GM23338 (cell line): ENCODE results near the gene M6PR. TPM values are rescaled to one million over a fixed set of nuclear protein-coding genes. Genes with fewer than 3 reads are reported as not detected.

Experiments
- ATAC-seq: fragments of 200-7000 bp; cut with Tn5 transposase; 3 replicates; pipeline ENCODE4 v1.9.1; 2020
- DNase-seq: peaks from one replicate; pipeline ENCODE4 v3.0.0-alpha.2; 2015; ENCODE audit warnings: low spot score
- H2AFZ ChIP-seq: fragments of 200-600 bp; sonication (generic); 2 replicates; pipeline ENCODE4 v1.8.0; 2016; ENCODE audit warnings: antibody characterized with exemption, mild to moderate bottlenecking, moderate library complexity
- H3F3A ChIP-seq: fragments of 200-600 bp; sonication (generic); replicated peaks from 2 replicates; pipeline ENCODE4 v1.8.0; 2017; ENCODE audit warnings: antibody characterized with exemption, mixed run types, low read depth
- H3K27ac ChIP-seq: fragments of 200-600 bp; sonication (generic); 2 replicates; pipeline ENCODE4 v1.6.1; 2016; ENCODE audit warnings: low read depth
- H3K27me3 ChIP-seq: fragments of 200-600 bp; sonication (generic); 2 replicates; pipeline ENCODE4 v1.8.0; 2016; ENCODE audit warnings: mild to moderate bottlenecking, mixed run types, moderate library complexity; ENCODE audit not compliant: insufficient read depth
- H3K36me3 ChIP-seq: fragments of 200-600 bp; sonication (generic); 2 replicates; pipeline ENCODE4 v1.8.0; 2016; ENCODE audit warnings: mild to moderate bottlenecking; ENCODE audit not compliant: insufficient read depth
- H3K4me1 ChIP-seq: fragments of 200-600 bp; sonication (generic); 2 replicates; pipeline ENCODE4 v1.8.0; 2016; ENCODE audit warnings: mild to moderate bottlenecking, moderate library complexity; ENCODE audit not compliant: insufficient read depth
- H3K4me2 ChIP-seq: fragments of 200-600 bp; sonication (generic); 2 replicates; pipeline ENCODE4 v1.7.1; 2017; ENCODE audit warnings: mixed run types
- H3K4me3 ChIP-seq: fragments of 200-600 bp; sonication (generic); 2 replicates; pipeline ENCODE4 v1.6.1; 2016; ENCODE audit warnings: mixed run types
- H3K79me2 ChIP-seq: fragments of 200-600 bp; sonication (generic); replicated peaks from 2 replicates; pipeline ENCODE4 v1.8.0; 2017; ENCODE audit warnings: mild to moderate bottlenecking; ENCODE audit not compliant: insufficient read depth
- H3K9me2 ChIP-seq: fragments of 200-600 bp; sonication (generic); 2 replicates; pipeline ENCODE4 v1.8.0; 2017; ENCODE audit not compliant: insufficient read depth
- H4K20me1 ChIP-seq: fragments of 200-600 bp; sonication (generic); replicated peaks from 2 replicates; pipeline ENCODE4 v1.8.0; 2017; ENCODE audit warnings: mild to moderate bottlenecking; ENCODE audit not compliant: insufficient read depth
- H3K27ac Mint-ChIP-seq: 2 replicates; pipeline ENCODE4 v1.8.0; 2020; ENCODE audit warnings: inconsistent platforms, mild to moderate bottlenecking, moderate library complexity, mixed read lengths
- H3K27me3 Mint-ChIP-seq: 3 replicates; pipeline ENCODE4 v1.8.0; 2022; ENCODE audit warnings: low read depth, mild to moderate bottlenecking, moderate library complexity, mixed read lengths, inconsistent platforms; ENCODE audit not compliant: insufficient read depth, poor library complexity
- H3K36me3 Mint-ChIP-seq: 3 replicates; pipeline ENCODE4 v1.8.0; 2021; ENCODE audit warnings: low read depth, mild to moderate bottlenecking, inconsistent platforms, moderate library complexity, mixed read lengths
- H3K4me1 Mint-ChIP-seq: 3 replicates; pipeline ENCODE4 v1.8.0; 2020; ENCODE audit warnings: mild to moderate bottlenecking, inconsistent platforms, mixed read lengths
- H3K4me3 Mint-ChIP-seq: 3 replicates; pipeline ENCODE4 v1.8.0; 2021; ENCODE audit warnings: moderate library complexity, mild to moderate bottlenecking, inconsistent platforms, mixed read lengths
- H3K9me3 Mint-ChIP-seq: 3 replicates; pipeline ENCODE4 v1.8.0; 2020; ENCODE audit warnings: moderate library complexity, mild to moderate bottlenecking, inconsistent platforms, mixed read lengths
- CREB1 ChIP-seq: fragments of 250-450 bp; sonication (Bioruptor Pico); IDR thresholded peaks from 2 replicates; pipeline ENCODE4 v1.5.0; 2020; ENCODE audit warnings: low read depth, mild to moderate bottlenecking, moderate library complexity
- EZH2 ChIP-seq: fragments of 200-600 bp; sonication (generic); IDR thresholded peaks from one replicate; pipeline ENCODE4 v1.8.0; 2017; ENCODE audit warnings: antibody characterized with exemption, mild to moderate bottlenecking, low read depth; ENCODE audit not compliant: unreplicated experiment
- EZH2phosphoT487 ChIP-seq: fragments of 200-600 bp; sonication (generic); IDR thresholded peaks from one replicate; pipeline ENCODE4 v1.8.1; 2018; ENCODE audit warnings: antibody characterized with exemption; ENCODE audit not compliant: unreplicated experiment
- JUNB ChIP-seq: IDR thresholded peaks from one replicate; pipeline ENCODE4 v1.6.1; 2016; ENCODE audit warnings: antibody characterized with exemption; ENCODE audit not compliant: unreplicated experiment
- NANOG ChIP-seq: IDR thresholded peaks from 2 replicates; pipeline ENCODE4 v1.6.1; 2016; ENCODE audit warnings: antibody characterized with exemption, borderline replicate concordance
- STAT1 ChIP-seq: IDR thresholded peaks from one replicate; pipeline ENCODE4 v1.6.1; 2016; ENCODE audit warnings: antibody characterized with exemption; ENCODE audit not compliant: unreplicated experiment
- ZNF114 ChIP-seq: fragments of 250-450 bp; sonication (Bioruptor Pico); IDR thresholded peaks from 2 replicates; pipeline ENCODE4 v1.5.0; 2020; ENCODE audit warnings: mild to moderate bottlenecking, moderate library complexity
- ZNF331 ChIP-seq: fragments of 250-450 bp; sonication (Bioruptor Pico); IDR thresholded peaks from 2 replicates; pipeline ENCODE4 v1.5.0; 2020; ENCODE audit warnings: low read depth, mild to moderate bottlenecking, moderate library complexity
- polyA plus RNA-seq: library from polyadenylated mRNA; unstranded; fragments of >200 nt; fragmentation: Nextera tagmentation; extraction: Ambion mirVana; gene quantifications from 2 replicates; pipeline ENCODE4 v1.2.1, GENCODE V29; 2016
- total RNA-seq: library from RNA; depleted of rRNA; stranded (reverse); fragments of >200 nt; shearing (Covaris generic); gene quantifications from 2 replicates; pipeline ENCODE4 v1.2.3, GENCODE V29; 2014
- TF ChIP-seq, protein P1 (sequence below): fragments of 250-450 bp; sonication (Bioruptor Pico); IDR thresholded peaks from 2 replicates; pipeline ENCODE4 v1.5.0; 2020; ENCODE audit warnings: mild to moderate bottlenecking, moderate library complexity
- TF ChIP-seq, protein P2 (sequence below), 2 experiments: fragments of 200-600 bp in 1 of 2; sonication (generic) in 1 of 2; conservative IDR thresholded peaks; 2 replicates each; pipeline versions ENCODE4 v1.5.1 to v1.6.1; 2016 to 2017; ENCODE audit warnings: antibody characterized with exemption in 2 of 2, low read depth in 2 of 2, mild to moderate bottlenecking in 2 of 2, moderate library complexity in 1 of 2
- TF ChIP-seq, protein P3 (sequence below): IDR thresholded peaks from one replicate; pipeline ENCODE4 v1.6.1; 2018; ENCODE audit warnings: antibody characterized with exemption; ENCODE audit not compliant: unreplicated experiment
- TF ChIP-seq, protein P4 (sequence below): IDR thresholded peaks from 2 replicates; pipeline ENCODE4 v1.6.1; 2016; ENCODE audit warnings: antibody characterized with exemption

Gene M6PR
- total and polyA plus RNA-seq, 2 experiments from 2014 or later, result 103 to 147 TPM

DNA sequence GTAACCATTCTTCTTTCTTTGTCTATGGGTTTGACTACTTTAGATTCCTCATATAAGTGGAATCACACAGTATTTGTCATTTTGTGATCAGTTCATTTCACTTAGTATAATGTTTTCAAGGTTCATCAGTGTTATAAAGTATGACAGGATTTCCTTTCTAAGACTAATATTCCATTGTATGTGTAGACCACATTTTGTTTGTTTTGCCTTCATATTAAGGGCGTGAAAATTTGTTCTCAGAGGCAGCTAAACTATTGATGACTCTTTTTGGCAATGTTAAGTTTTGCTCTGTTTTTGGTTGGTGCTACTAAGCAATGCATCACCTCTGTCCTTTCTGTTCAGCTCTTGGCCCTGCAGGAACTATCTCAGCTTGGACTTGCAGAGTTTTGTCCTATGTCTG lies 38.2 kb upstream of the M6PR start:
- Mint-ChIP-seq H3K4me3 (no peak overlapping the region), H3K27ac (no peak overlapping the region), H3K27me3 (no peaks in the 10 kb centered on the region), H3K4me1 (no peaks in the 10 kb centered on the region), H3K36me3 (no peaks in the 10 kb centered on the region), H3K9me3 (no peaks in the 10 kb centered on the region)
- no peaks in the 10 kb centered on the region for H3K36me3 ChIP-seq
- ATAC-seq (no peak), DNase-seq (no peak)
- TF ChIP-seq, protein P1, sequence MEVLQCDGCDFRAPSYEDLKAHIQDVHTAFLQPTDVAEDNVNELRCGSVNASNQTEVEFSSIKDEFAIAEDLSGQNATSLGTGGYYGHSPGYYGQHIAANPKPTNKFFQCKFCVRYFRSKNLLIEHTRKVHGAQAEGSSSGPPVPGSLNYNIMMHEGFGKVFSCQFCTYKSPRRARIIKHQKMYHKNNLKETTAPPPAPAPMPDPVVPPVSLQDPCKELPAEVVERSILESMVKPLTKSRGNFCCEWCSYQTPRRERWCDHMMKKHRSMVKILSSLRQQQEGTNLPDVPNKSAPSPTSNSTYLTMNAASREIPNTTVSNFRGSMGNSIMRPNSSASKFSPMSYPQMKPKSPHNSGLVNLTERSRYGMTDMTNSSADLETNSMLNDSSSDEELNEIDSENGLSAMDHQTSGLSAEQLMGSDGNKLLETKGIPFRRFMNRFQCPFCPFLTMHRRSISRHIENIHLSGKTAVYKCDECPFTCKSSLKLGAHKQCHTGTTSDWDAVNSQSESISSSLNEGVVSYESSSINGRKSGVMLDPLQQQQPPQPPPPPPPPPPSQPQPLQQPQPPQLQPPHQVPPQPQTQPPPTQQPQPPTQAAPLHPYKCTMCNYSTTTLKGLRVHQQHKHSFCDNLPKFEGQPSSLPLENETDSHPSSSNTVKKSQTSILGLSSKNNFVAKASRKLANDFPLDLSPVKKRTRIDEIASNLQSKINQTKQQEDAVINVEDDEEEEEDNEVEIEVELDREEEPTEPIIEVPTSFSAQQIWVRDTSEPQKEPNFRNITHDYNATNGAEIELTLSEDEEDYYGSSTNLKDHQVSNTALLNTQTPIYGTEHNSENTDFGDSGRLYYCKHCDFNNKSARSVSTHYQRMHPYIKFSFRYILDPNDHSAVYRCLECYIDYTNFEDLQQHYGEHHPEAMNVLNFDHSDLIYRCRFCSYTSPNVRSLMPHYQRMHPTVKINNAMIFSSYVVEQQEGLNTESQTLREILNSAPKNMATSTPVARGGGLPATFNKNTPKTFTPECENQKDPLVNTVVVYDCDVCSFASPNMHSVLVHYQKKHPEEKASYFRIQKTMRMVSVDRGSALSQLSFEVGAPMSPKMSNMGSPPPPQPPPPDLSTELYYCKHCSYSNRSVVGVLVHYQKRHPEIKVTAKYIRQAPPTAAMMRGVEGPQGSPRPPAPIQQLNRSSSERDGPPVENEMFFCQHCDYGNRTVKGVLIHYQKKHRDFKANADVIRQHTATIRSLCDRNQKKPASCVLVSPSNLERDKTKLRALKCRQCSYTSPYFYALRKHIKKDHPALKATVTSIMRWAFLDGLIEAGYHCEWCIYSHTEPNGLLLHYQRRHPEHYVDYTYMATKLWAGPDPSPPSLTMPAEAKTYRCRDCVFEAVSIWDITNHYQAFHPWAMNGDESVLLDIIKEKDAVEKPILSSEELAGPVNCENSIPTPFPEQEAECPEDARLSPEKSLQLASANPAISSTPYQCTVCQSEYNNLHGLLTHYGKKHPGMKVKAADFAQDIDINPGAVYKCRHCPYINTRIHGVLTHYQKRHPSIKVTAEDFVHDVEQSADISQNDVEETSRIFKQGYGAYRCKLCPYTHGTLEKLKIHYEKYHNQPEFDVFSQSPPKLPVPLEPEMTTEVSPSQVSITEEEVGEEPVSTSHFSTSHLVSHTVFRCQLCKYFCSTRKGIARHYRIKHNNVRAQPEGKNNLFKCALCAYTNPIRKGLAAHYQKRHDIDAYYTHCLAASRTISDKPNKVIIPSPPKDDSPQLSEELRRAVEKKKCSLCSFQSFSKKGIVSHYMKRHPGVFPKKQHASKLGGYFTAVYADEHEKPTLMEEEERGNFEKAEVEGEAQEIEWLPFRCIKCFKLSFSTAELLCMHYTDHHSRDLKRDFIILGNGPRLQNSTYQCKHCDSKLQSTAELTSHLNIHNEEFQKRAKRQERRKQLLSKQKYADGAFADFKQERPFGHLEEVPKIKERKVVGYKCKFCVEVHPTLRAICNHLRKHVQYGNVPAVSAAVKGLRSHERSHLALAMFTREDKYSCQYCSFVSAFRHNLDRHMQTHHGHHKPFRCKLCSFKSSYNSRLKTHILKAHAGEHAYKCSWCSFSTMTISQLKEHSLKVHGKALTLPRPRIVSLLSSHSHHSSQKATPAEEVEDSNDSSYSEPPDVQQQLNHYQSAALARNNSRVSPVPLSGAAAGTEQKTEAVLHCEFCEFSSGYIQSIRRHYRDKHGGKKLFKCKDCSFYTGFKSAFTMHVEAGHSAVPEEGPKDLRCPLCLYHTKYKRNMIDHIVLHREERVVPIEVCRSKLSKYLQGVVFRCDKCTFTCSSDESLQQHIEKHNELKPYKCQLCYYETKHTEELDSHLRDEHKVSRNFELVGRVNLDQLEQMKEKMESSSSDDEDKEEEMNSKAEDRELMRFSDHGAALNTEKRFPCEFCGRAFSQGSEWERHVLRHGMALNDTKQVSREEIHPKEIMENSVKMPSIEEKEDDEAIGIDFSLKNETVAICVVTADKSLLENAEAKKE (CRISPR knock-in tag), result no peak
- no peak for TF ChIP-seq CREB1
- no peak for TF ChIP-seq EZH2
- TF ChIP-seq, protein P2, sequence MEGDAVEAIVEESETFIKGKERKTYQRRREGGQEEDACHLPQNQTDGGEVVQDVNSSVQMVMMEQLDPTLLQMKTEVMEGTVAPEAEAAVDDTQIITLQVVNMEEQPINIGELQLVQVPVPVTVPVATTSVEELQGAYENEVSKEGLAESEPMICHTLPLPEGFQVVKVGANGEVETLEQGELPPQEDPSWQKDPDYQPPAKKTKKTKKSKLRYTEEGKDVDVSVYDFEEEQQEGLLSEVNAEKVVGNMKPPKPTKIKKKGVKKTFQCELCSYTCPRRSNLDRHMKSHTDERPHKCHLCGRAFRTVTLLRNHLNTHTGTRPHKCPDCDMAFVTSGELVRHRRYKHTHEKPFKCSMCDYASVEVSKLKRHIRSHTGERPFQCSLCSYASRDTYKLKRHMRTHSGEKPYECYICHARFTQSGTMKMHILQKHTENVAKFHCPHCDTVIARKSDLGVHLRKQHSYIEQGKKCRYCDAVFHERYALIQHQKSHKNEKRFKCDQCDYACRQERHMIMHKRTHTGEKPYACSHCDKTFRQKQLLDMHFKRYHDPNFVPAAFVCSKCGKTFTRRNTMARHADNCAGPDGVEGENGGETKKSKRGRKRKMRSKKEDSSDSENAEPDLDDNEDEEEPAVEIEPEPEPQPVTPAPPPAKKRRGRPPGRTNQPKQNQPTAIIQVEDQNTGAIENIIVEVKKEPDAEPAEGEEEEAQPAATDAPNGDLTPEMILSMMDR (conservative IDR thresholded peaks at IDR 0.05; ENCODE audit: low read depth in 2 of 2), result no peak
- no peak for TF ChIP-seq ZNF114
- TF ChIP-seq, protein P3, sequence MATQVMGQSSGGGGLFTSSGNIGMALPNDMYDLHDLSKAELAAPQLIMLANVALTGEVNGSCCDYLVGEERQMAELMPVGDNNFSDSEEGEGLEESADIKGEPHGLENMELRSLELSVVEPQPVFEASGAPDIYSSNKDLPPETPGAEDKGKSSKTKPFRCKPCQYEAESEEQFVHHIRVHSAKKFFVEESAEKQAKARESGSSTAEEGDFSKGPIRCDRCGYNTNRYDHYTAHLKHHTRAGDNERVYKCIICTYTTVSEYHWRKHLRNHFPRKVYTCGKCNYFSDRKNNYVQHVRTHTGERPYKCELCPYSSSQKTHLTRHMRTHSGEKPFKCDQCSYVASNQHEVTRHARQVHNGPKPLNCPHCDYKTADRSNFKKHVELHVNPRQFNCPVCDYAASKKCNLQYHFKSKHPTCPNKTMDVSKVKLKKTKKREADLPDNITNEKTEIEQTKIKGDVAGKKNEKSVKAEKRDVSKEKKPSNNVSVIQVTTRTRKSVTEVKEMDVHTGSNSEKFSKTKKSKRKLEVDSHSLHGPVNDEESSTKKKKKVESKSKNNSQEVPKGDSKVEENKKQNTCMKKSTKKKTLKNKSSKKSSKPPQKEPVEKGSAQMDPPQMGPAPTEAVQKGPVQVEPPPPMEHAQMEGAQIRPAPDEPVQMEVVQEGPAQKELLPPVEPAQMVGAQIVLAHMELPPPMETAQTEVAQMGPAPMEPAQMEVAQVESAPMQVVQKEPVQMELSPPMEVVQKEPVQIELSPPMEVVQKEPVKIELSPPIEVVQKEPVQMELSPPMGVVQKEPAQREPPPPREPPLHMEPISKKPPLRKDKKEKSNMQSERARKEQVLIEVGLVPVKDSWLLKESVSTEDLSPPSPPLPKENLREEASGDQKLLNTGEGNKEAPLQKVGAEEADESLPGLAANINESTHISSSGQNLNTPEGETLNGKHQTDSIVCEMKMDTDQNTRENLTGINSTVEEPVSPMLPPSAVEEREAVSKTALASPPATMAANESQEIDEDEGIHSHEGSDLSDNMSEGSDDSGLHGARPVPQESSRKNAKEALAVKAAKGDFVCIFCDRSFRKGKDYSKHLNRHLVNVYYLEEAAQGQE, result no peak
- TF ChIP-seq ZNF331 (CRISPR knock-in tag), result no peak
- TF ChIP-seq JUNB, result no peak
- TF ChIP-seq NANOG, result no peak
- no peak for TF ChIP-seq STAT1
- TF ChIP-seq, protein P4, sequence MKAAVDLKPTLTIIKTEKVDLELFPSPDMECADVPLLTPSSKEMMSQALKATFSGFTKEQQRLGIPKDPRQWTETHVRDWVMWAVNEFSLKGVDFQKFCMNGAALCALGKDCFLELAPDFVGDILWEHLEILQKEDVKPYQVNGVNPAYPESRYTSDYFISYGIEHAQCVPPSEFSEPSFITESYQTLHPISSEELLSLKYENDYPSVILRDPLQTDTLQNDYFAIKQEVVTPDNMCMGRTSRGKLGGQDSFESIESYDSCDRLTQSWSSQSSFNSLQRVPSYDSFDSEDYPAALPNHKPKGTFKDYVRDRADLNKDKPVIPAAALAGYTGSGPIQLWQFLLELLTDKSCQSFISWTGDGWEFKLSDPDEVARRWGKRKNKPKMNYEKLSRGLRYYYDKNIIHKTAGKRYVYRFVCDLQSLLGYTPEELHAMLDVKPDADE, result no peak
- TF ChIP-seq EZH2phosphoT487, result no peak
- H3K4me2 ChIP-seq, result no peak overlapping the region
- no peaks in the 10 kb centered on the region for H4K20me1 ChIP-seq
- no peaks in the 10 kb centered on the region for H3K79me2 ChIP-seq
- no peak overlapping the region for H3K27ac ChIP-seq
- H3K4me3 ChIP-seq, result no peak overlapping the region
- no peaks in the 10 kb centered on the region for H3K4me1 ChIP-seq
- H3F3A ChIP-seq, result no peaks in the 10 kb centered on the region
- H3K27me3 ChIP-seq, result no peaks in the 10 kb centered on the region
- no peaks in the 10 kb centered on the region for H3K9me2 ChIP-seq
- no peak overlapping the region for H2AFZ ChIP-seq
